ENCODE measurements around the gene SGMS1. TPM values are rescaled to one million over a fixed set of nuclear protein-coding genes. Genes with fewer than 3 reads are reported as not detected.

SGMS1 gene
- total RNA-seq, 1 experiment from 2014 or later: 24.7 TPM

DNA sequence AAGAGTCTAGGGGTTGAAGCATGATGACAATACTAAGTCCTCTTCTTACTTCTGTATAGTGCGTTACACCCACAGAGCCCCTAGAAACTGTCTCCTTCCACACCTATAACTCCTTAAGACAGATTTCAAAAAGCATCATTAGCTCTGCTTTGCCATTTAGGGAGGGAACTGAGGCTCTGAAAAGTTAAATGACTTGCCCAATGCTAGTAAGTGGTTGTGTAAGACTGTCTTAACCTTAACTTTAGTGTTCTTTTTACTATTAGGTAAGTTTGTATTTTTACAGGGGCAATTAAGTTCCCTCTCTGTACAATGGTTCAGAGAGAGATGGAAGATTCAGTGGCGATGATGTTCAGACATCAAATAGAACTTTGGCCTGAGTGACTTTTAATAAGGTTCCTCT lies 299.7 kb downstream of the SGMS1 start:
- H3K4me3 Mint-ChIP-seq (ENCODE audit: unreplicated experiment): no peak overlapping the region
- CTCF ChIA-PET: interaction anchor here (0.6 to 3.3 kb wide), 3 partner anchors 9 to 182 kb away, joined by 3 to 11 read pairs (median 4); no protein-coding TSS in a partner anchor
- BruUV-seq (replicated peaks): no TSS peak
- H3K27me3 Mint-ChIP-seq (ENCODE audit: insufficient read depth, unreplicated experiment): no peaks in the 10 kb centered on the region
- no peak for DNase-seq (ENCODE audit: unreplicated experiment)
- POLR2A ChIA-PET: interaction anchor here (0.6 to 6.1 kb wide), 5 partner anchors 9 to 1905 kb away, joined by 3 to 63 read pairs (median 4); no protein-coding TSS in a partner anchor
- intact Hi-C loops (cut with micrococcal nuclease): no loop called here
- no peaks in the 10 kb centered on the region for H3K9me3 Mint-ChIP-seq (ENCODE audit: unreplicated experiment)
- H3K4me1 Mint-ChIP-seq (ENCODE audit: insufficient read depth, unreplicated experiment): peaks cover 44% of the 10 kb centered on the region
- no peaks in the 10 kb centered on the region for H3K36me3 Mint-ChIP-seq (ENCODE audit: insufficient read depth, unreplicated experiment)
- peak overlapping the region; percentile 10 for H3K27ac Mint-ChIP-seq (ENCODE audit: low read depth, unreplicated experiment)
- TF ChIP-seq, protein P1, sequence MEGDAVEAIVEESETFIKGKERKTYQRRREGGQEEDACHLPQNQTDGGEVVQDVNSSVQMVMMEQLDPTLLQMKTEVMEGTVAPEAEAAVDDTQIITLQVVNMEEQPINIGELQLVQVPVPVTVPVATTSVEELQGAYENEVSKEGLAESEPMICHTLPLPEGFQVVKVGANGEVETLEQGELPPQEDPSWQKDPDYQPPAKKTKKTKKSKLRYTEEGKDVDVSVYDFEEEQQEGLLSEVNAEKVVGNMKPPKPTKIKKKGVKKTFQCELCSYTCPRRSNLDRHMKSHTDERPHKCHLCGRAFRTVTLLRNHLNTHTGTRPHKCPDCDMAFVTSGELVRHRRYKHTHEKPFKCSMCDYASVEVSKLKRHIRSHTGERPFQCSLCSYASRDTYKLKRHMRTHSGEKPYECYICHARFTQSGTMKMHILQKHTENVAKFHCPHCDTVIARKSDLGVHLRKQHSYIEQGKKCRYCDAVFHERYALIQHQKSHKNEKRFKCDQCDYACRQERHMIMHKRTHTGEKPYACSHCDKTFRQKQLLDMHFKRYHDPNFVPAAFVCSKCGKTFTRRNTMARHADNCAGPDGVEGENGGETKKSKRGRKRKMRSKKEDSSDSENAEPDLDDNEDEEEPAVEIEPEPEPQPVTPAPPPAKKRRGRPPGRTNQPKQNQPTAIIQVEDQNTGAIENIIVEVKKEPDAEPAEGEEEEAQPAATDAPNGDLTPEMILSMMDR (IDR thresholded peaks at IDR 0.05; ENCODE audit: unreplicated experiment): no peak

DNA sequence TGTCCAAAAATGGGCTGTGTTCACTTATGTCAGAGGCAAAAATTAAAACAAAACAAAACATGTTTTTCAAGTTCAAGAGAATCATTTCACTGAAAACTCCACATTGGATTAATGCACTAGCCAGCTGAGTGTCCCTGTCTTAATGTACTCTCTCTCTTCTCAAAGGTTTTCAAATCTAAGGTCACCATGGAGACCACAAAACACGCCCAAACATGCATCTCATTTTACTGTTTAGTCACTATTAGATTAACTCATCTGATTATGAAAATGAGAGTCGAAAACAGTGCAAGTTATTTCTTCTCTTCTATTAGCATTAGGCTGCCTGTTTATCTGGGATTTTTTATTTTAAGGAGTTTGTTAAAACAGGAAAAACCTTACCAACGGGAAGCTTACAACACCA lies 301.7 kb downstream of the SGMS1 start:
- no peaks in the 10 kb centered on the region for H3K36me3 Mint-ChIP-seq (ENCODE audit: insufficient read depth, unreplicated experiment)
- intact Hi-C loops (cut with micrococcal nuclease): no loop called here
- no peaks in the 10 kb centered on the region for H3K9me3 Mint-ChIP-seq (ENCODE audit: unreplicated experiment)
- H3K4me1 Mint-ChIP-seq (ENCODE audit: insufficient read depth, unreplicated experiment): peaks cover 35% of the 10 kb centered on the region
- peak overlapping the region; percentile 19 for H3K27ac Mint-ChIP-seq (ENCODE audit: low read depth, unreplicated experiment)
- peak; percentile 72 for DNase-seq (ENCODE audit: unreplicated experiment)
- no peaks in the 10 kb centered on the region for H3K27me3 Mint-ChIP-seq (ENCODE audit: insufficient read depth, unreplicated experiment)
- no TSS peak for BruUV-seq (replicated peaks)
- POLR2A ChIA-PET: interaction anchor here (1.0 to 6.1 kb wide), 5 partner anchors 9 to 302 kb away, joined by 3 to 63 read pairs (median 4); partner anchors contain the start of gene SGMS1
- no peak overlapping the region for H3K4me3 Mint-ChIP-seq (ENCODE audit: unreplicated experiment)
- TF ChIP-seq, protein P1 (IDR thresholded peaks at IDR 0.05; ENCODE audit: unreplicated experiment): no peak
- CTCF ChIA-PET: no interaction called here

DNA sequence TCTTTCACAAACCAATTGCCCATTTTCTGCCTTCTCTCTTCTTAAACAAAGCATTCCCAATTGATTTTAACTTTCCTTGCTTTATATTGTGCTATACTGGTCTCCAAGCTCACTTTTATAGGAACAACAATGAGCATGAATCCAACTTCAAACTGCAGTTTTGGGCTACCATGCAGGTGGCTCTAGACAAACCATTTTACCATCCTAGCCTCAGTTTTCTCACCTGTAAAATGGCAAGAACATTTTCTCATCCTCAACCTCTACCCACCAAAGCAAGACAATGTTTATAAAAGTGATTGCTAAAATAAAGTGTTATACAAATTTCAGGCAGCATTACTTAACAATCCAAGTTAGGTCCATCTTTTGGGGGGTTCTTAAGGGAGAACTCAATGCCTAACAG lies 305.6 kb downstream of the SGMS1 start:
- ChIA-PET POLR2A (interaction anchor here (1.0 to 1.7 kb wide), 3 partner anchors 8 to 307 kb away, joined by 4 to 6 read pairs (median 4); no protein-coding TSS in a partner anchor), CTCF (interaction anchor here (1.1 kb wide), 1 partner anchor 305 kb away, joined by 4 read pairs; no protein-coding TSS in a partner anchor)
- Mint-ChIP-seq H3K4me1 (ENCODE audit: insufficient read depth, unreplicated experiment) (peaks cover 10% of the 10 kb centered on the region), H3K4me3 (ENCODE audit: unreplicated experiment) (no peak overlapping the region), H3K27me3 (ENCODE audit: insufficient read depth, unreplicated experiment) (no peaks in the 10 kb centered on the region), H3K9me3 (ENCODE audit: unreplicated experiment) (peaks cover 3% of the 10 kb centered on the region), H3K27ac (ENCODE audit: low read depth, unreplicated experiment) (no peak overlapping the region), H3K36me3 (ENCODE audit: insufficient read depth, unreplicated experiment) (peaks cover 5% of the 10 kb centered on the region)
- DNase-seq (ENCODE audit: unreplicated experiment): no peak
- no TSS peak for BruUV-seq (replicated peaks)
- TF ChIP-seq, protein P1 (IDR thresholded peaks at IDR 0.05; ENCODE audit: unreplicated experiment): no peak
- intact Hi-C loops (cut with micrococcal nuclease): no loop called here

DNA sequence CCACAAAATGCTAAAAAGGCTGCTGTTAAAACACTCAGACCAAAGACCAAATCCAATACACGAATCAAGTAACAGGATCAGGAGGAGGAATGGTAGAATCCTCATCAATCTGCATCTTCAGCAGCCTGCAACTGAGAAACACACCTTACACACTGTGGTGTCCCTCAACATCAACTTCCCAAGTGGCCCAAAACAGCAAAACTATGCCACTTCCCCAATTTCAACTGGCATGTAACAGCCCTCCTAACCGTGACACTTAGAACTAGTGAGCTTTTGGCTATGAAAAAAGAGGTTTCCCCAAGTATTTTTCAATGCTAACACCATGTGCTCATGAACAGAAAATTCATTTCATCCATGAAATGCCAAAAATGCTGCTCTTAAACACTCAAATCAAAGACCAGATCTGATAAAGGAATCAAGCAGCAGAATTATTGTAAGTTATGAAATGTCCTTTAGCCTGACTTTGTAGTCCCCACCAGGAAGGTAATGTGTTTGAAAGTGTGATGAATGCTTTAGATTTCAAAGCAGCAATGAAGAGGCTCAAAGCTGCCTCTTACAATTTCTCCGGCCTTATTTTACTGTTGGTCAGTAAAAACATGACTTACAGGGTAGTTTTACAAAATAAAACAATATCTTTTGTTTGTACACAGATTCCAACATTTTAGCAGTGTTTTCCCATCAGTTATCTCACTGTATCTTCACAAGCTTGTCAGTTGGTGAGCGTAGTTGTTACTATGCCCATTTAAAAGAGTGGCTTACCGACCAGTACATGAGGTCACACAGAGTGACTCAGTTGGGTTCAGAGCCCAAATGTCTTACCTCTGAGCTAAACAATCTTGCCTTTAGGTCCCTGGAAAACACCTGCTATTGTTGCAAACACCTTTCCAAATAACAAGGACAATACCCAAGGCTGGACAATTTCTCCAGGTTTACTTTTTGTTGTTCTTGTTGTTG lies 306.8 kb downstream of the SGMS1 start:
- CTCF ChIA-PET: interaction anchor here (1.1 kb wide), 1 partner anchor 306 kb away, joined by 4 read pairs; no protein-coding TSS in a partner anchor
- H3K4me1 Mint-ChIP-seq (ENCODE audit: insufficient read depth, unreplicated experiment): peaks cover 17% of the 10 kb centered on the region
- peak; percentile 18 for DNase-seq (ENCODE audit: unreplicated experiment)
- intact Hi-C loops (cut with micrococcal nuclease): no loop called here
- BruUV-seq (replicated peaks): no TSS peak
- H3K27me3 Mint-ChIP-seq (ENCODE audit: insufficient read depth, unreplicated experiment): no peaks in the 10 kb centered on the region
- peaks cover 9% of the 10 kb centered on the region for H3K9me3 Mint-ChIP-seq (ENCODE audit: unreplicated experiment)
- H3K36me3 Mint-ChIP-seq (ENCODE audit: insufficient read depth, unreplicated experiment): peaks cover 9% of the 10 kb centered on the region
- TF ChIP-seq, protein P1 (IDR thresholded peaks at IDR 0.05; ENCODE audit: unreplicated experiment): no peak
- no peak overlapping the region for H3K4me3 Mint-ChIP-seq (ENCODE audit: unreplicated experiment)
- POLR2A ChIA-PET: interaction anchor here (0.6 to 1.8 kb wide), 7 partner anchors 10 to 308 kb away, joined by 3 to 6 read pairs (median 4); no protein-coding TSS in a partner anchor
- no peak overlapping the region for H3K27ac Mint-ChIP-seq (ENCODE audit: low read depth, unreplicated experiment)

All from MCF 10A (cell line).